Endothelial cell of umbilical vein (primary cell): Measurements from ENCODE around the gene DCAF17. TPM values are rescaled to one million over a fixed set of nuclear protein-coding genes. Genes with fewer than 3 reads are reported as not detected.

ENCODE experiments used
- BruUV-seq: library from RNA; stranded (reverse); fragments of 400-500 nt; replicated peaks from 2 replicates; lab custom pipeline; 2021; lab: Mats Ljungman, UMichigan
- CTCF ChIA-PET: fragments of 300-600, 350-600 bp; sonication (Branson Sonifier 250); formaldehyde crosslinking; loops from one replicate; lab custom pipeline; 2021; ENCODE audit warnings: antibody characterized with exemption, inconsistent platforms; lab: Charles Lee
- POLR2A ChIA-PET: fragments of 300-600, 350-600 bp; sonication (Branson Sonifier 250); formaldehyde crosslinking; loops from one replicate; lab custom pipeline; 2021; ENCODE audit warnings: antibody characterized with exemption, inconsistent platforms; lab: Charles Lee
- DNase-seq: peaks from one replicate; pipeline ENCODE4 v3.0.0-alpha.2; 2011; ENCODE audit warnings: low read depth, low spot score
- FAIRE-seq: peaks from 2 replicates; lab custom pipeline; 2011; peaks lifted over from hg19 to GRCh38; lab: Jason Lieb, UNC
- H2AFZ ChIP-seq: 2 replicates; pipeline ENCODE4 v1.6.0; 2012; ENCODE audit warnings: low read depth, low read length, control low read depth, inconsistent platforms
- H3K27ac ChIP-seq: 2 replicates; pipeline ENCODE4 v1.5.1; 2011; ENCODE audit warnings: low read depth, mild to moderate bottlenecking, control low read depth, low read length, moderate library complexity; ENCODE audit not compliant: insufficient read depth
- H3K27me3 ChIP-seq, 2 experiments: 2 replicates each; pipeline versions ENCODE4 v1.6.0 to v1.6.1; 2011; ENCODE audit warnings: low read length in 2 of 2, mixed read lengths in 1 of 2; ENCODE audit not compliant: control insufficient read depth in 2 of 2, insufficient read depth in 2 of 2
- H3K36me3 ChIP-seq, 2 experiments: 2 replicates in 1 of 2; 3 replicates in 1 of 2; pipeline ENCODE4 v1.5.1; 2011; ENCODE audit warnings: low read length in 2 of 2, mild to moderate bottlenecking in 1 of 2, moderate library complexity in 1 of 2; ENCODE audit not compliant: control insufficient read depth in 2 of 2, insufficient read depth in 2 of 2; ENCODE audit errors: extremely low read depth in 1 of 2
- H3K4me1 ChIP-seq: 3 replicates; pipeline ENCODE4 v1.5.1; 2011; ENCODE audit warnings: mild to moderate bottlenecking, low read length; ENCODE audit not compliant: control insufficient read depth, insufficient read depth; ENCODE audit errors: extremely low read depth
- H3K4me2 ChIP-seq: 2 replicates; pipeline ENCODE4 v1.6.1; 2011; ENCODE audit warnings: low read length, control low read depth, mixed read lengths; ENCODE audit not compliant: insufficient read depth
- H3K4me3 ChIP-seq, 3 experiments: fragments of 200-600 bp in 1 of 3; sonication (generic), shearing (Covaris generic) in 1 of 3; replicated peaks in 1 of 3; 2 replicates each; pipeline ENCODE4 v1.5.1; 2011 to 2016; ENCODE audit warnings: control low read depth in 3 of 3, low read length in 3 of 3, mild to moderate bottlenecking in 2 of 3, inconsistent platforms in 1 of 3, low read depth in 1 of 3, moderate library complexity in 1 of 3; ENCODE audit not compliant: insufficient read depth in 1 of 3
- H3K79me2 ChIP-seq: 2 replicates; pipeline ENCODE4 v1.6.0; 2012; ENCODE audit warnings: low read length, inconsistent platforms; ENCODE audit not compliant: control insufficient read depth, insufficient read depth
- H3K9ac ChIP-seq: replicated peaks from 2 replicates; pipeline ENCODE3; 2011; ENCODE audit warnings: low read length, control low read depth; ENCODE audit not compliant: insufficient read depth; ENCODE audit errors: extremely low read depth
- H3K9me1 ChIP-seq: replicated peaks from 3 replicates; pipeline ENCODE4 v1.6.0; 2011; ENCODE audit warnings: mild to moderate bottlenecking, low read length; ENCODE audit not compliant: control insufficient read depth, insufficient read depth; ENCODE audit errors: extremely low read depth
- H3K9me3 ChIP-seq: replicated peaks from 2 replicates; pipeline ENCODE4 v1.5.1; 2012; ENCODE audit warnings: low read length, inconsistent platforms; ENCODE audit not compliant: control insufficient read depth, insufficient read depth
- H4K20me1 ChIP-seq: replicated peaks from 2 replicates; pipeline ENCODE3; 2011; ENCODE audit warnings: mild to moderate bottlenecking, low read length; ENCODE audit not compliant: control insufficient read depth, insufficient read depth; ENCODE audit errors: extremely low read depth
- CTCF ChIP-seq, 2 donors: IDR thresholded peaks; 1 replicate in 1 of 2; 2 replicates in 1 of 2; pipeline ENCODE4 v1.5.1; 2011; ENCODE audit warnings: low read length in 2 of 2, mild to moderate bottlenecking in 2 of 2, moderate library complexity in 2 of 2, control low read depth in 1 of 2, inconsistent platforms in 1 of 2, low read depth in 1 of 2; ENCODE audit not compliant: insufficient read depth in 1 of 2; ENCODE audit errors: extremely low read depth in 1 of 2
- FOS ChIP-seq: IDR thresholded peaks from 2 replicates; pipeline ENCODE4 v1.6.1; 2011; ENCODE audit warnings: mild to moderate bottlenecking, low read length, moderate library complexity, borderline replicate concordance; ENCODE audit not compliant: insufficient read depth
- GATA2 ChIP-seq: IDR thresholded peaks from 2 replicates; pipeline ENCODE4 v1.7.0; 2011; ENCODE audit warnings: low read depth, mild to moderate bottlenecking, moderate library complexity, mixed read lengths, low read length; ENCODE audit not compliant: insufficient read length, insufficient read depth
- JUN ChIP-seq: IDR thresholded peaks from 2 replicates; pipeline ENCODE4 v1.6.1; 2011; ENCODE audit warnings: borderline replicate concordance, low read depth; ENCODE audit not compliant: insufficient read length, insufficient read depth
- MYC ChIP-seq: IDR thresholded peaks from one replicate; pipeline ENCODE4 v1.6.1; 2011; ENCODE audit warnings: mild to moderate bottlenecking, low read depth, low read length
- POLR2A ChIP-seq: IDR thresholded peaks from 2 replicates; pipeline ENCODE4 v1.6.1; 2012; ENCODE audit warnings: low read depth, mild to moderate bottlenecking, control low read depth, low read length
- dilution Hi-C: fragments of 300-500 bp; cut with MboI; formaldehyde crosslinking; loops from one replicate; pipeline ENCODE4 v1.15.0; 2019; ENCODE audit warnings: low sequenced_read_pairs; ENCODE audit not compliant: extremely low pct_ligation_motif_present
- intact Hi-C: fragments of 100-400 bp; cut with micrococcal nuclease; formaldehyde crosslinking; loops from one replicate; pipeline ENCODE4 v1.10.0; 2022
- polyA plus RNA-seq, 4 experiments: library from polyadenylated mRNA; depleted of rRNA in 3 of 4; stranded (reverse) in 3 of 4; unstranded in 1 of 4; fragments of >200 nt; gene quantifications; 2 replicates each; pipeline versions ENCODE4 v1.2.1 to v1.2.3, GENCODE V29; 2011 to 2012; ENCODE audit warnings: missing spikeins in 1 of 4
- total RNA-seq: library from RNA; stranded (reverse); gene quantifications from 2 replicates; pipeline ENCODE4 v1.2.3, GENCODE V29; 2021

DCAF17 gene
- total and polyA plus RNA-seq, 2 donors (not counting 3 experiments of a cell fraction or from before 2014, with no cell fraction given): 4.6 to 14.9 TPM

GRCh38 chr2:171480908-171481307, 46.9 kb downstream of the DCAF17 start:
- BruUV-seq: no TSS peak
- peaks cover 0 to 2% of the 10 kb centered on the region in 2 experiments for H3K36me3 ChIP-seq
- H2AFZ ChIP-seq: no peak overlapping the region
- FAIRE-seq: no peak
- H4K20me1 ChIP-seq: no peaks in the 10 kb centered on the region
- TF ChIP-seq CTCF (IDR thresholded peaks at IDR 0.05; ENCODE audit: extremely low read depth in 1 of 2, insufficient read depth in 1 of 2, low read depth in 1 of 2, low read length in 2 of 2) (no peak), JUN (no peak), POLR2A (no peak), FOS (no peak), MYC (no peak)
- dilution Hi-C loops (no loop called here), intact Hi-C loops (no loop called here)
- no peak overlapping the region for H3K27ac ChIP-seq
- no peaks in the 10 kb centered on the region for H3K79me2 ChIP-seq
- CTCF ChIA-PET: no interaction called here
- no peak overlapping the region for H3K4me2 ChIP-seq
- H3K27me3 ChIP-seq: no peaks in the 10 kb centered on the region
- no peak overlapping the region for H3K9ac ChIP-seq
- H3K4me1 ChIP-seq: peaks cover 19% of the 10 kb centered on the region
- no peak for DNase-seq
- POLR2A ChIA-PET: no interaction called here
- H3K9me3 ChIP-seq: no peaks in the 10 kb centered on the region
- no peak overlapping the region for H3K4me3 ChIP-seq
- H3K9me1 ChIP-seq: no peaks in the 10 kb centered on the region

DNA sequence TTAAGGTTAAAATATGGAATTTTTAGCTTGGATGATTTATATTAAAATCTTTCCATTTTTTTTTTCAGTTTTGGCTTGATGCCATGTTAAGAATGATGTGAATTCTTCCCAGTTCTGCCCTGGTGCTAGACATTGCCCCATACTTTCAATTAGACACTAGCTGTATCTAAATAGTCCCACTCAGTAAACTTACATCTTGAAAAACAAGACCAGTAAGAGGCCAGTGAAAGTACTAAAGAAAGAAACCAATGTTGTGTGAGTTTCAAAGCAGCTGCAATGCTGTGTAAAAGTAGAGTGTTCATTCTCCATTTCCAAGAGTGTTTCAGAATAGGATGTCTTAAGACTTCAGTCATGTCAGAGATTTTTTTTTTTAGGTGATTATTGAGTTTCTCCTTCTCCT, 48.3 kb downstream of the DCAF17 start:
- TF ChIP-seq MYC (no peak), GATA2 (no peak), JUN (no peak), CTCF (IDR thresholded peaks at IDR 0.05; ENCODE audit: extremely low read depth in 1 of 2, insufficient read depth in 1 of 2, low read depth in 1 of 2, low read length in 2 of 2) (no peak)
- dilution Hi-C loops (no loop called here), intact Hi-C loops (no loop called here)
- ChIA-PET POLR2A (no interaction called here), CTCF (interaction anchor here (1.0 kb wide), 1 partner anchor 10 kb away, joined by 3 read pairs; no protein-coding TSS in a partner anchor)
- Histone ChIP-seq H3K9me3 (no peaks in the 10 kb centered on the region), H3K36me3 (peaks cover 0 to 2% of the 10 kb centered on the region in 2 experiments), H3K27ac (no peak overlapping the region), H3K9me1 (no peaks in the 10 kb centered on the region), H3K9ac (no peak overlapping the region), H3K4me3 (no peak overlapping the region), H3K4me1 (peaks cover 19% of the 10 kb centered on the region), H2AFZ (no peak overlapping the region), H3K4me2 (no peak overlapping the region), H3K79me2 (no peaks in the 10 kb centered on the region), H3K27me3 (no peaks in the 10 kb centered on the region), H4K20me1 (no peaks in the 10 kb centered on the region)
- no TSS peak for BruUV-seq
- DNase-seq (no peak), FAIRE-seq (no peak)
